GM23248 (cell line): ENCODE data around the gene VIM. TPM values are rescaled to one million over a fixed set of nuclear protein-coding genes. Genes with fewer than 3 reads are reported as not detected.

Experiments
- DNase-seq: peaks from one replicate; pipeline ENCODE4 v3.0.0-alpha.2; 2015
- H2AFZ ChIP-seq: fragments of 200-600 bp; sonication (generic); 2 replicates; pipeline ENCODE4 v1.6.1; 2016; ENCODE audit warnings: antibody characterized with exemption
- H3F3A ChIP-seq: fragments of 200-600 bp; sonication (generic); 2 replicates; pipeline ENCODE4 v1.6.1; 2016; ENCODE audit warnings: mild to moderate bottlenecking, antibody characterized with exemption, mixed run types; ENCODE audit not compliant: insufficient read depth
- H3K27ac ChIP-seq: fragments of 200-600 bp; sonication (generic); 2 replicates; pipeline ENCODE4 v1.5.1; 2016; ENCODE audit warnings: mild to moderate bottlenecking
- H3K27me3 ChIP-seq: fragments of 200-600 bp; sonication (generic); replicated peaks from 2 replicates; pipeline ENCODE4 v1.6.1; 2016; ENCODE audit warnings: mild to moderate bottlenecking; ENCODE audit not compliant: insufficient read depth
- H3K36me3 ChIP-seq: fragments of 200-600 bp; sonication (generic); 2 replicates; pipeline ENCODE4 v1.6.1; 2016; ENCODE audit warnings: low read depth, mild to moderate bottlenecking
- H3K4me1 ChIP-seq: fragments of 200-600 bp; sonication (generic); 2 replicates; pipeline ENCODE4 v1.6.1; 2016; ENCODE audit warnings: mild to moderate bottlenecking; ENCODE audit not compliant: insufficient read depth
- H3K4me2 ChIP-seq: fragments of 200-600 bp; sonication (generic); one replicate; pipeline ENCODE4 v1.6.1; 2016; ENCODE audit warnings: mild to moderate bottlenecking; ENCODE audit not compliant: unreplicated experiment
- H3K4me3 ChIP-seq: fragments of 200-600 bp; sonication (generic); 2 replicates; pipeline ENCODE4 v1.5.1; 2016; ENCODE audit warnings: mild to moderate bottlenecking
- H3K79me2 ChIP-seq: fragments of 200-600 bp; sonication (generic); 2 replicates; pipeline ENCODE4 v1.6.1; 2016; ENCODE audit warnings: mild to moderate bottlenecking; ENCODE audit not compliant: insufficient read depth
- H3K9ac ChIP-seq: fragments of 200-600 bp; sonication (generic); 2 replicates; pipeline ENCODE4 v1.6.1; 2016; ENCODE audit warnings: mild to moderate bottlenecking
- H3K9me2 ChIP-seq: fragments of 200-600 bp; sonication (generic); 2 replicates; pipeline ENCODE4 v1.6.1; 2016; ENCODE audit warnings: mixed run types, mild to moderate bottlenecking, moderate library complexity; ENCODE audit not compliant: insufficient read depth
- H3K9me3 ChIP-seq: fragments of 200-600 bp; sonication (generic); one replicate; pipeline ENCODE4 v1.6.1; 2017; ENCODE audit warnings: low read depth
- H4K20me1 ChIP-seq: fragments of 200-600 bp; sonication (generic); 2 replicates; pipeline ENCODE4 v1.6.0; 2016; ENCODE audit not compliant: insufficient read depth
- EZH2 ChIP-seq: fragments of 200-600 bp; sonication (generic); IDR thresholded peaks from 2 replicates; pipeline ENCODE4 v1.6.1; 2018; ENCODE audit warnings: antibody characterized with exemption, mild to moderate bottlenecking; ENCODE audit not compliant: insufficient read depth, poor library complexity, severe bottlenecking
- EZH2phosphoT487 ChIP-seq: fragments of 200-600 bp; sonication (generic); IDR thresholded peaks from 2 replicates; pipeline ENCODE4 v1.6.1; 2018; ENCODE audit warnings: antibody characterized with exemption, moderate library complexity, mild to moderate bottlenecking, low read depth; ENCODE audit not compliant: insufficient read depth
- WGBS, 2 experiments: methylation state at CpG; one replicate each; pipeline ENCODE4 v1.1.6; 2015 to 2017; ENCODE audit warnings: low lambda C conversion rate in 2 of 2, low coverage in 1 of 2; ENCODE audit errors: missing lambda C conversion rate in 2 of 2; 5-methylcytosine and 5-hydroxymethylcytosine counted together
- in situ Hi-C: fragments of 300-500 bp; cut with MboI; formaldehyde crosslinking; loops from 2 replicates; pipeline ENCODE4 v1.15.0; 2020
- polyA plus RNA-seq: library from polyadenylated mRNA; unstranded; fragments of >200 nt; fragmentation: Nextera tagmentation; extraction: Ambion mirVana; gene quantifications from 2 replicates; pipeline ENCODE4 v1.2.1, GENCODE V29; 2016
- total RNA-seq: library from RNA; depleted of rRNA; stranded (reverse); fragments of >200 nt; shearing (Covaris generic); gene quantifications from 2 replicates; pipeline ENCODE4 v1.2.3, GENCODE V29; 2014

The VIM gene
- total and polyA plus RNA-seq, 2 experiments from 2014 or later, result 3,784 to 10,031 TPM

DNA sequence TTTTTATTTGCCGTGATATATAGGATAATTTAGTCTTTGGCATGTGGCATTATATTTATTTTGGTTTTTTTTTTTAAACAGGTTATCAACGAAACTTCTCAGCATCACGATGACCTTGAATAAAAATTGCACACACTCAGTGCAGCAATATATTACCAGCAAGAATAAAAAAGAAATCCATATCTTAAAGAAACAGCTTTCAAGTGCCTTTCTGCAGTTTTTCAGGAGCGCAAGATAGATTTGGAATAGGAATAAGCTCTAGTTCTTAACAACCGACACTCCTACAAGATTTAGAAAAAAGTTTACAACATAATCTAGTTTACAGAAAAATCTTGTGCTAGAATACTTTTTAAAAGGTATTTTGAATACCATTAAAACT is 9.1 kb downstream of the VIM start:
- Histone ChIP-seq H3K9me2 (no peaks in the 10 kb centered on the region), H3K9me3 (no peaks in the 10 kb centered on the region), H3K27ac (peak overlapping the region; percentile 100), H3K27me3 (no peaks in the 10 kb centered on the region), H3K9ac (peak overlapping the region; percentile 99), H3K4me1 (peaks cover 43% of the 10 kb centered on the region), H3K36me3 (peaks cover 56% of the 10 kb centered on the region), H3K4me2 (peak overlapping the region; percentile 19), H2AFZ (no peak overlapping the region), H3F3A (peaks cover 84% of the 10 kb centered on the region), H3K4me3 (0 out of 2 replicates have a peak overlapping the region, but pooled peaks have one; percentile 86), H3K79me2 (peaks cover 40% of the 10 kb centered on the region), H4K20me1 (peaks cover 28% of the 10 kb centered on the region)
- TF ChIP-seq EZH2 (no peak), EZH2phosphoT487 (no peak)
- in situ Hi-C loops, result no loop called here
- 39 to 43% methylated on average over 5 of the region's 5 CpGs for WGBS, 2 experiments
- no peak for DNase-seq

DNA sequence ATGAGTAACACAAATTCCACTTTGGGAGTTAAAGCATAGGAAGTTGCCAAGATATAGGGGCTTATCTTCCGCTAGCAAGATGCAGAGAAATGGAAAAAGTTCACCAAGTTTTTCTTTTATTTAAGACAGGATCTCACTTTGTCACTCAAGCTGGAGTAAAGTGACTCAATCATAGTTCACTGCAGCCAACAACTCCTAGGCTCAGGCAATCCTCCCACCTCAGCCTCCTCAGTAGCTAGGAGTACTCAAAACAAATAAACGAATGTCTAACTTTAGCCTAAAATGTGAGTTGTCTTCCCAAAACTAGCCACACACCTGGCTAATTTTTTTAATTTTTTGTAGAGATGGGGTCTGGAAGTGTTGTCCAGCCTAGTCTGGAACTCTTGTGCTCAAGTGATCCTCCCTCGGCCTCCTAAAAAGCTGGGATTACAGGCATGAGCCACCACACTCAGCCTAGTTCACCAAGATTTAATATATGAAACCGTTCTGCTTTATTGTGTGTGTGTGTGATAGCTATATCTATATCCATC is 9.9 kb downstream of the VIM start:
- no peak for TF ChIP-seq EZH2
- TF ChIP-seq EZH2phosphoT487, result no peak
- Histone ChIP-seq H3K4me3 (no peak overlapping the region), H3K9me2 (no peaks in the 10 kb centered on the region), H4K20me1 (peaks cover 22% of the 10 kb centered on the region), H3K4me1 (peaks cover 42% of the 10 kb centered on the region), H2AFZ (no peak overlapping the region), H3K36me3 (peaks cover 47% of the 10 kb centered on the region), H3K9me3 (no peaks in the 10 kb centered on the region), H3K27ac (peak overlapping the region; percentile 100), H3F3A (peaks cover 76% of the 10 kb centered on the region), H3K79me2 (peaks cover 31% of the 10 kb centered on the region), H3K27me3 (no peaks in the 10 kb centered on the region), H3K9ac (peak overlapping the region; percentile 99), H3K4me2 (peak overlapping the region; percentile 19)
- peak; percentile 73 for DNase-seq
- WGBS, 2 experiments, result 11 to 13% methylated on average over 4 of the region's 4 CpGs
- in situ Hi-C loops, result no loop called here

DNA sequence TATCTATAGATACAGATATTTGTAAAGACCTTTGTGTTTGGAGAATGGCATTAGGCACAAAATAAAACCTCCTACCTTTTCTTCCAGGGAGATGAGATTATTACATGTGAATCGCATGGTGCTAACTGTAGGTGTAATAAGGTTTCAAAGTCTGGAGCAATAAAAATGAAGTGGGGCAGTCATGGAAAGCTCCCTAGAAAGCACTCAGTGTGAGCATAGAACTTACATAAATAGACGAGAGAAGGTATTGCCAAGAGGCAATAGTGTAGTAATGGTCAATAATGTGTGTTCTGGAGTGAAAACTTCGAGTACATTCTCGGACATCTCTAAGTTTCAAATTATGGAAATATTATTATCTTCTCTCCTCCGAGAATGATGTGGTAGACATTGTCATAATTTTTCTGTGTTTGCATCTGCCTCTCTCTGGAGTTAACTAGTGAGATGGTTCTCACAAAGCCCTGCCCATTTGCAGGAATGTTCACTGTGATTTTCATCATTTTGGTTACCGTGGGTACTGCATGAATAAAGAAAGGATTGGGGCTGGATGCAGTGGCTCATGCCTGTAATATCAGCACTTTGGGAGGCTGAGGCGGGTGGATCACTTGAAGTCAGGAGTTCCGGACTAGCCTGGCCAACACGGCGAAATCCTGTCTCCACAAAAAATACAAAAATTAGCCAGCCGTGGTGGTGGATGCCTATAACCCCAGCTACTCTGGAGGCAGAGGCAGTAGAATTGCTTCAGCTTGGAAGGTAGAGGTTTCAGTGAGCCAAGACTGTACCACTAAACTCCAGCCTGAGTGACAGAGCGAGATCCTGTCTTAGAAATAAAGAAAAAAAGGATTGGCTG is 10.6 kb downstream of the VIM start:
- TF ChIP-seq EZH2phosphoT487 (no peak), EZH2 (no peak)
- WGBS, 2 experiments, result 10 to 11% methylated on average over 12 of the region's 12 CpGs
- peak; percentile 92 for DNase-seq
- Histone ChIP-seq H3K4me3 (no peak overlapping the region), H3K4me2 (no peak overlapping the region), H2AFZ (no peak overlapping the region), H3K9me2 (no peaks in the 10 kb centered on the region), H4K20me1 (peaks cover 17% of the 10 kb centered on the region), H3K4me1 (peaks cover 37% of the 10 kb centered on the region; the same call in 1 of the 2 replicates), H3K9me3 (no peaks in the 10 kb centered on the region), H3F3A (peaks cover 69% of the 10 kb centered on the region), H3K36me3 (peaks cover 40% of the 10 kb centered on the region), H3K79me2 (peaks cover 24% of the 10 kb centered on the region), H3K27me3 (no peaks in the 10 kb centered on the region), H3K27ac (peak overlapping the region; percentile 100), H3K9ac (peak overlapping the region; percentile 99)
- in situ Hi-C loops, result no loop called here

DNA sequence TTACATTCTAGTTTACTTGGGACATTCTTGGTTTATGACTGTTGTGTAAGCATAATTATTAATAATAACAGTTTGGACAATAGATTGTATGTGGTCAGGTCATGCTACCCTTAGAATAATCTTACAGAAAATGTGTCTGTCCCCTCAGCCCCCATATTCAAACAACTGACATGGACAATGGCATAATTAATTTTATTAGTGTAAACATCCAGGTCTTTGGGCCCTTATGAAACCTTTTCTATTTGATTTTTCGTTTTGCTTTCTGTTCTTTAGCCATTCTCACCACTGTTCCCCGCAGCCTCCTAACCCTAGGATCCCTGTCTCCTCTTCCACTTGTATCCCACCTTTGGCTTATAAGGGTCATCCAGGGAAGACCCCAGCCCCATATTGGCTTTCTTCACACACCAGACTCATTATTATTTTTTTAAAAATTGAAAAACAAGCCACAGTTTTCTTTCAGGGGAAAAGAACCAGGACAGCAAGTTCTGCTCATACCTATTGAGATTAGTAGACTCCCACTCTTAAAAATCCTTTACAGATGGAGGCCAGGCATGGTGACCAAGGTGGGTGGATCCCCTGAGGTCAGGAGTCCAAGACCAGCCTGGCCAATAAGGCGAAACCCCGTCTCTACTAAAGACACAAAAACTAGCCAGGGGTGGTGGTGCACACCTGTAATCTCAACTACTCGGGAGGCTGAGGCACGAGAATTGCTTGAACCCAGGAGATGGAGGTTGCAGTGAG is 11.5 kb downstream of the VIM start:
- H3K9ac ChIP-seq, result peak overlapping the region; percentile 99
- peaks cover 34% of the 10 kb centered on the region for H3K36me3 ChIP-seq
- peaks cover 13% of the 10 kb centered on the region for H4K20me1 ChIP-seq
- H3K27me3 ChIP-seq, result no peaks in the 10 kb centered on the region
- in situ Hi-C loops, result no loop called here
- H3K9me3 ChIP-seq, result no peaks in the 10 kb centered on the region
- no peak overlapping the region for H3K4me3 ChIP-seq
- peak overlapping the region; percentile 100 for H3K27ac ChIP-seq
- no peaks in the 10 kb centered on the region for H3K9me2 ChIP-seq
- TF ChIP-seq EZH2phosphoT487 (no peak), EZH2 (no peak)
- H3F3A ChIP-seq, result peaks cover 62% of the 10 kb centered on the region
- H3K4me2 ChIP-seq, result no peak overlapping the region
- H3K79me2 ChIP-seq, result peaks cover 16% of the 10 kb centered on the region
- WGBS, 2 experiments, result 98 to 99% methylated on average over 6 of the region's 6 CpGs
- DNase-seq, result peak; percentile 14
- peaks cover 34% of the 10 kb centered on the region; the same call in 1 of the 2 replicates for H3K4me1 ChIP-seq
- H2AFZ ChIP-seq, result no peak overlapping the region
